ENCODE results near the gene CYTH1.
"Not testable (repeated sequence)": the region's sequence is repeated elsewhere in the genome, so short reads cannot be mapped to it uniquely, and the experiment has no call there.

Gene CYTH1

GRCh38 chr17:78675316-78675616 lies 106.8 kb downstream of the CYTH1 start:
- in situ Hi-C loops (cut with HindIII; ENCODE audit: low pct_unique_long_range_greater_than_20kb, low sequenced_read_pairs) = no loop called here
- no peak for DNase-seq (ENCODE audit: low read depth in 1 of 2, low spot score in 1 of 2)
- TF ChIP-seq JUND (IDR thresholded peaks at IDR 0.05; ENCODE audit: low read depth) = no peak

GRCh38 chr17:78674595-78675315 lies 107.3 kb downstream of the CYTH1 start:
- no peak for DNase-seq (ENCODE audit: low read depth in 1 of 2, low spot score in 1 of 2)
- no peak for TF ChIP-seq JUND (IDR thresholded peaks at IDR 0.05; ENCODE audit: low read depth)
- in situ Hi-C loops (cut with HindIII; ENCODE audit: low pct_unique_long_range_greater_than_20kb, low sequenced_read_pairs) = no loop called here

- in situ Hi-C loops (cut with HindIII; ENCODE audit: low pct_unique_long_range_greater_than_20kb, low sequenced_read_pairs) = no loop called here
- DNase-seq (ENCODE audit: low read depth in 1 of 2, low spot score in 1 of 2) = no peak
- TF ChIP-seq JUND (IDR thresholded peaks at IDR 0.05; ENCODE audit: low read depth) = no peak
Observed at GRCh38 chr17:78674156-78674555, 107.9 kb downstream of the CYTH1 start.

DNA sequence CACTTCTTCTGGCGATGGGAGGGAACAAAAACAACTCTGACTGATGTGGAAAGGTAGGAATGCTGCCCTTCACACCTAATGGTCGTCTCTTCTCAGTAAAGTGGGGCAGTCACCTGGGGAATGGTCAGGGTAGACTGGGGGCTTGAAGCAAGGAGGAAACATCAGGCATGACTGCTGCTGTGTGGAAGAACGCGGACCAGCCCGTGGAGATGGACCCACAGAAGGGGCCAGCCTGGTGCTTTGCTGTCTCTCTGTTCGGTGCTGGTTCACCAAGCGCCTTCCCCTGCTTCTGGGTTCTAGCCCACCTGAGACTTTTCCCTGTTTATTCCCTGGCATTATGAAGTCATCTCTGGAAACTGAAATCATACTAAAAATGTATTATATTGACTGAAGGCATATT lies 108.7 kb downstream of the CYTH1 start:
- DNase-seq (ENCODE audit: low read depth in 1 of 2, low spot score in 1 of 2) = no peak
- TF ChIP-seq JUND (IDR thresholded peaks at IDR 0.05; ENCODE audit: low read depth) = no peak
- in situ Hi-C loops (cut with HindIII; ENCODE audit: low pct_unique_long_range_greater_than_20kb, low sequenced_read_pairs) = no loop called here

GRCh38 chr17:78672871-78673371 lies 109.2 kb downstream of the CYTH1 start:
- in situ Hi-C loops (cut with HindIII; ENCODE audit: low pct_unique_long_range_greater_than_20kb, low sequenced_read_pairs) = no loop called here
- no peak for TF ChIP-seq JUND (IDR thresholded peaks at IDR 0.05; ENCODE audit: low read depth)
- no peak for DNase-seq (ENCODE audit: low read depth in 1 of 2, low spot score in 1 of 2)

GRCh38 chr17:78672005-78672404 lies 110.1 kb downstream of the CYTH1 start:
- in situ Hi-C loops (cut with HindIII; ENCODE audit: low pct_unique_long_range_greater_than_20kb, low sequenced_read_pairs) = no loop called here
- no peak for TF ChIP-seq JUND (IDR thresholded peaks at IDR 0.05; ENCODE audit: low read depth)
- no peak for DNase-seq (ENCODE audit: low read depth in 1 of 2, low spot score in 1 of 2)

- DNase-seq (ENCODE audit: low read depth in 1 of 2, low spot score in 1 of 2); in situ Hi-C loops (cut with HindIII; ENCODE audit: low pct_unique_long_range_greater_than_20kb, low sequenced_read_pairs): not testable (repeated sequence)
Observed at GRCh38 chr17:78671726-78672001, 110.4 kb downstream of the CYTH1 start.

DNA sequence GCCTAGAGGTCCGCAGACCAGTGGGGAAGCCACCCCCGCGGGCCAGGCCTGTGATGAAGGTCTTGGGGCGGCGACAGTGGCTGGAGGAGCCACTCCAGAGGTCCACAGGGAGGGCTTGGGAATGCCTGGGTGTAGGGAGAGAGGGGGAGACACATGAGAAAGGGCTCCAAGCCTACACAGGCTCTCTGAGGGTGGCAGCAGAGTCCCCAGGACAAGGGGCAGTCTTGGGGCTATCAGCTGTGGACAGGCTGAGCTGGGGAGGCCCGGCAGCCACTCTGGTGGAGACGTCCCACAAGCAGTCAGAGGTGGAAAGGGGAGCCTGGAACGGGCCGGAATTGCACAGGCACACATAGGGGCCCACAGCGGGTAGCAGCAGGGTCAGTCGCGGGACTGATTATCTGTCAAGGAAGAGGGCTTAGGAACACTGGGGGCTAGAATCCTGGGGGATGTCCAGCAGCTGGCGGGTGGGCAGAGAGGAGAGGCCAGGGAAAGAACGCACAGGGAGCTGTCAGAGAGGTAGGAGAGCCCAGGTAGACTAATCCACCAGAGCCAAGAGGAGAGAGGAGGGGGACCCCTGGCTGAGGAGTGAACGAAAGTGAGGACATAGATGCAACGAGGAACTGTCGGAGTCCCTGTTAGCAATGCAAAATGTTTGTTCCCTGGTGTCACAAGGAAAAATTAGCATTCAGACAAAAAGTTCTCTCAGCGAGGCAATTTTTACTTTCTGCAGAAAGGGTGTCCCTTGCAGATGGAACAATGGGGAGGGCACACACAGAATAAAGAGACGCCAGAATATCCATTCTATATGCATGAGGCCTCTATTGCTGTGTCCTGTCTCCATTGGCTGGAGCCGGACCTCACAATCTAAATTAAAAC lies 111.0 kb downstream of the CYTH1 start:
- in situ Hi-C loops (cut with HindIII; ENCODE audit: low pct_unique_long_range_greater_than_20kb, low sequenced_read_pairs) = no loop called here
- TF ChIP-seq JUND (IDR thresholded peaks at IDR 0.05; ENCODE audit: low read depth) = no peak
- no peak for DNase-seq (ENCODE audit: low read depth in 1 of 2, low spot score in 1 of 2)

DNA sequence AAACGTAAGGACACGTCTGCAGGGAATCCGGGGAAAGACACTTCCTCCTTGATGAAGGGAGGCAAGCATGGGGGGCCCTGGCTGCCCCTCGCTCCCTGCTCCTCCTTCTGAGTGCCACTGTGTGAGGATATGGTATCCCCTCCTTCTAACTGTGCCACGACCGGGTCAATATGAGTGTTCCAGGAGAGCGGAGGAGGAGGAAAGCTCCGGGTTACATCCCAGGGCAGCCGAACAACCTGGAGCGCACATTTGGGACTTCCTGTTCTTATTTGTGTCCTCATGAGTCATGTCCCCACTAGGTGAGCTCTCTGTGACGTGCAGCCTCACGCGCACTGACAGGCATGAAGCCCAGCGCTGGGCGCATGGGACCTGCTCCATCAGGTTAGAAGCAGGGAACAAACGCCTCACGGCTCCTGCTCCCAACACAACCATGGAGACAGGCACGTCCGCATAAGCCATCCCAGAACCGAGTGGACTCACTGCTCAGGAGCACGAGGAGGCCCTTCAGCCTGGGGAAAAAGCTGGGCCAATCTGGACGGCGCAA lies 112.0 kb downstream of the CYTH1 start:
- no peak for TF ChIP-seq JUND (IDR thresholded peaks at IDR 0.05; ENCODE audit: low read depth)
- no peak for DNase-seq (ENCODE audit: low read depth in 1 of 2, low spot score in 1 of 2)
- in situ Hi-C loops (cut with HindIII; ENCODE audit: low pct_unique_long_range_greater_than_20kb, low sequenced_read_pairs) = no loop called here

GRCh38 chr17:78669256-78669974 lies 112.7 kb downstream of the CYTH1 start:
- no peak for DNase-seq (ENCODE audit: low read depth in 1 of 2, low spot score in 1 of 2)
- TF ChIP-seq JUND (IDR thresholded peaks at IDR 0.05; ENCODE audit: low read depth) = no peak
- in situ Hi-C loops (cut with HindIII; ENCODE audit: low pct_unique_long_range_greater_than_20kb, low sequenced_read_pairs) = no loop called here

DNA sequence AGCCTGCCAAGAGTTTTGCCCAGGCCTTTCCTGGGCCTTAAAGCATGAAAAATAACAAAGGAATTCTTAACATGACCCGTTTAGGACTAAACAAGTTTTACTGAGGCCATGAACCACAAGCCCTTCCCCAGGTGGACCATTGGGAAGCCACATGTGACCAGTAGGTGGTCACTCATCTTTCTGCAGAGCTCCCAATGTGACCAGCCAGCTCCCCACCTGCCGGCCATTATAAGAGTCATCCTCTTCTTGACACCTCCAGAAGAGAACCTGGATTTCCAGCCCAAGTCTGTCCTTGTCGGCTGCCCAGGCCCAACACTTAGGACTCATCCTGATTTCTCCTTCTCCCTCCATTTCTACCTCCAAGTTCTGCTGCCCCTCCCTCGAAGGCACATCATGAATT lies 113.2 kb downstream of the CYTH1 start:
- DNase-seq (ENCODE audit: low read depth in 1 of 2, low spot score in 1 of 2) = no peak
- no peak for TF ChIP-seq JUND (IDR thresholded peaks at IDR 0.05; ENCODE audit: low read depth)
- in situ Hi-C loops (cut with HindIII; ENCODE audit: low pct_unique_long_range_greater_than_20kb, low sequenced_read_pairs) = no loop called here

DNA sequence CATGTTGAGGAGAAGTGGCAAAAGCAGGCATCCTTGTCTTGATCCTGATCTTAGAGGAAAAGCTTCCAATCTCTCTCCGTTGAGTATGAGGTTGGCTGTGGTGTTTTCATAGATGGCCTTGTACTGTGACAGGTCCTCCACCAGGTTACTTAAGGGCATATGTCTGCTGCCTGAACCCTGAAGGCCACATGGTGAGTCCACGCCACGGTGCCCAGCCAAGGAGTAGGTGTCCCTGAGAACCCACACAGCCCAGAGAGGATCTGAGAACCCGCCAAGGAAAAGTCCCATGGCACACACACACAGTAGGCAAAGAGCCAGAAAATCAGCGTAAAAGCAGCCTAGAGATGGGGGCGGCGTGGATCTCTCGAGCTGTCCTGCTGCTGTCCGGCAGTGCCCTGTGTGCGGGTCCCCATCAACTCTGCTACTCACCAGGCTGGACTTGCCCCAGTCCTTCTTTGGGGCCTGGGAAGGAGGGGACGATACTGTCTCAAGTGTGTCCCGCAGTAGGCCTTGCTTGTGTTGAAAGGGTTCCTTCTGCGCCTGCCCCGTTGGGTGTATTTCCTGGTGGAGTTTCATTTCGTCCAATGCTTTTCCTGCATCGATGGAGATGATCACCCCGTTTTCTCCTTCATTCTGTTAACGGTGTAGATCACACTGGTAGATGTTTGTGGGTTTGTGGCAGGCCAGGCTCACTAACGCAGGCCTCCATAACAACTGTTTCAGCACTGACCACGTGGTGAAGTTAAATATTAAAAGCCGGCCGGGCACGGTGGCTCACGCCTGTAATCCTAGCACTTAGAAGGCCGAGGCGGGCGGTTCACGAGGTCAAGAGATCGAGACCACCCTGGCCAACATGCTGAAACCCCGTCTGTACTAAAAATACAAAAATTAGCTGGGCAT lies 114.1 kb downstream of the CYTH1 start:
- no peak for DNase-seq (ENCODE audit: low read depth in 1 of 2, low spot score in 1 of 2)
- no peak for TF ChIP-seq JUND (IDR thresholded peaks at IDR 0.05; ENCODE audit: low read depth)
- in situ Hi-C loops (cut with HindIII; ENCODE audit: low pct_unique_long_range_greater_than_20kb, low sequenced_read_pairs) = no loop called here

Measured in T47D (cell line).